Activated CD8-positive, alpha-beta memory T cell treated with anti-CD3 and anti-CD28 coated beads, Interleukin-2, amount 50 U/mL, for 24 hours (primary cell): ENCODE measurements around the gene TTC23.

Experiments used
- DNase-seq: peaks from one replicate; pipeline ENCODE4 v3.0.0-alpha.2; 2020; ENCODE audit errors: extremely low read depth

Gene TTC23

GRCh38 chr15:99165020-99165790, 84.2 kb downstream of the TTC23 start:
- DNase-seq = no peak

GRCh38 chr15:99164119-99164518, 85.3 kb downstream of the TTC23 start:
- DNase-seq = no peak

GRCh38 chr15:99163271-99164062, 85.9 kb downstream of the TTC23 start:
- no peak for DNase-seq

- no peak for DNase-seq
These were observed 90.6 kb downstream of the TTC23 start for GRCh38 chr15:99158626-99159412.

- no peak for DNase-seq
These were observed 91.9 kb downstream of the TTC23 start for GRCh38 chr15:99157456-99157855.

GRCh38 chr15:99155961-99156443, 93.4 kb downstream of the TTC23 start:
- DNase-seq = no peak

GRCh38 chr15:99154271-99154670, 95.1 kb downstream of the TTC23 start:
- DNase-seq = no peak

- DNase-seq = no peak
These were observed 96.3 kb downstream of the TTC23 start for GRCh38 chr15:99153026-99153535.

- DNase-seq = no peak
These were observed 98.2 kb downstream of the TTC23 start for GRCh38 chr15:99151156-99151555.

- no peak for DNase-seq
These were observed 100.0 kb downstream of the TTC23 start for GRCh38 chr15:99149366-99149765.

GRCh38 chr15:99148851-99149276, 100.5 kb downstream of the TTC23 start:
- no peak for DNase-seq

GRCh38 chr15:99146661-99147060, 102.7 kb downstream of the TTC23 start:
- no peak for DNase-seq

GRCh38 chr15:99145778-99146177, 103.6 kb downstream of the TTC23 start:
- no peak for DNase-seq

- no peak for DNase-seq
These were observed 104.4 kb downstream of the TTC23 start for GRCh38 chr15:99145005-99145404.

- no peak for DNase-seq
These were observed 105.4 kb downstream of the TTC23 start for GRCh38 chr15:99143655-99144610.

- no peak for DNase-seq
These were observed 106.1 kb downstream of the TTC23 start for GRCh38 chr15:99143242-99143641.

GRCh38 chr15:99142562-99142961, 106.8 kb downstream of the TTC23 start:
- DNase-seq = no peak

- no peak for DNase-seq
These were observed 107.4 kb downstream of the TTC23 start for GRCh38 chr15:99141943-99142342.

GRCh38 chr15:99140590-99140989, 108.8 kb downstream of the TTC23 start:
- no peak for DNase-seq

- no peak for DNase-seq
These were observed 110.1 kb downstream of the TTC23 start for GRCh38 chr15:99139276-99139675.

- no peak for DNase-seq
These were observed 110.8 kb downstream of the TTC23 start for GRCh38 chr15:99138491-99138982.
